ENCODE data around the gene PRUNE2. TPM values are rescaled to one million over a fixed set of nuclear protein-coding genes. Genes with fewer than 3 reads are reported as not detected.

The PRUNE2 gene
- total RNA-seq, 1 donor from 2014 or later, result 8.7 TPM

DNA sequence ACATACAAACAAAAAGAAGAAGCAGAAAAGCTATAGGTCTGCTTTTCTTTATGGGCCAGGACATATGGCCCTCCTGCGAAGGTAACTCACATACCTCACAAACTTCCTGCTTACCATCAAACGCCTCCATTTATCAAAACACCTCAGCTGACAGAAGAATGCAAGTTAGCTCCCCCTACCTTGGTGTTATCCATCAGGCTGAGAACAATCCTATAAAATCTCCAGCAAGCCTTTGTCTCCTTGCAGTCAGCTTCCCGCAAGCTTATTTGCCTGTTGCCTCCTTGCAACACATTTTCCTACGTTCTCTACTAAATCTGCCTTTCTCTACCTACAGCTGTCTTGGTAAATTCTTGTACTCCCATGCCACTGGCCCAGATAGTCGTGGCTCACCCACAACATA, 164.4 kb downstream of the PRUNE2 start:
- H3K9me3 ChIP-seq (ENCODE audit: insufficient read depth, low read depth, low read length), result no peaks in the 10 kb centered on the region
- H3K9ac ChIP-seq (ENCODE audit: low read length), result no peak overlapping the region
- H3K4me1 Mint-ChIP-seq (ENCODE audit: low read depth, unreplicated experiment), result peaks cover 3% of the 10 kb centered on the region
- H3K9me3 Mint-ChIP-seq (ENCODE audit: unreplicated experiment), result peaks cover 4% of the 10 kb centered on the region
- no peak overlapping the region for H3K4me3 Mint-ChIP-seq (ENCODE audit: unreplicated experiment)
- no peaks in the 10 kb centered on the region for H4K20me1 ChIP-seq (ENCODE audit: insufficient read depth, low read length)
- FAIRE-seq (no peak), DNase-seq (ENCODE audit: low read depth) (no peak)
- no peak for TF ChIP-seq EZH2 (IDR thresholded peaks at IDR 0.05; ENCODE audit: insufficient read depth, low read length)
- TF ChIP-seq, protein P1, sequence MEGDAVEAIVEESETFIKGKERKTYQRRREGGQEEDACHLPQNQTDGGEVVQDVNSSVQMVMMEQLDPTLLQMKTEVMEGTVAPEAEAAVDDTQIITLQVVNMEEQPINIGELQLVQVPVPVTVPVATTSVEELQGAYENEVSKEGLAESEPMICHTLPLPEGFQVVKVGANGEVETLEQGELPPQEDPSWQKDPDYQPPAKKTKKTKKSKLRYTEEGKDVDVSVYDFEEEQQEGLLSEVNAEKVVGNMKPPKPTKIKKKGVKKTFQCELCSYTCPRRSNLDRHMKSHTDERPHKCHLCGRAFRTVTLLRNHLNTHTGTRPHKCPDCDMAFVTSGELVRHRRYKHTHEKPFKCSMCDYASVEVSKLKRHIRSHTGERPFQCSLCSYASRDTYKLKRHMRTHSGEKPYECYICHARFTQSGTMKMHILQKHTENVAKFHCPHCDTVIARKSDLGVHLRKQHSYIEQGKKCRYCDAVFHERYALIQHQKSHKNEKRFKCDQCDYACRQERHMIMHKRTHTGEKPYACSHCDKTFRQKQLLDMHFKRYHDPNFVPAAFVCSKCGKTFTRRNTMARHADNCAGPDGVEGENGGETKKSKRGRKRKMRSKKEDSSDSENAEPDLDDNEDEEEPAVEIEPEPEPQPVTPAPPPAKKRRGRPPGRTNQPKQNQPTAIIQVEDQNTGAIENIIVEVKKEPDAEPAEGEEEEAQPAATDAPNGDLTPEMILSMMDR (IDR thresholded peaks at IDR 0.05; ENCODE audit: insufficient read depth, low read depth, low read length), result no peak
- no peaks in the 10 kb centered on the region for H3K36me3 ChIP-seq (ENCODE audit: insufficient read depth, low read length)
- H3K27me3 Mint-ChIP-seq (ENCODE audit: low read depth, unreplicated experiment), result peaks cover 3% of the 10 kb centered on the region
- no peak overlapping the region for H3K27ac ChIP-seq (ENCODE audit: low read depth, low read length)
- peaks cover 2% of the 10 kb centered on the region for H3K36me3 Mint-ChIP-seq (ENCODE audit: low read depth, unreplicated experiment)
- no peak overlapping the region for H2AFZ ChIP-seq (ENCODE audit: low read depth, low read length)
- H3K27me3 ChIP-seq (ENCODE audit: insufficient read depth, low read length), result no peaks in the 10 kb centered on the region
- no peaks in the 10 kb centered on the region for H3K4me1 ChIP-seq (ENCODE audit: insufficient read depth, low read length)
- H3K4me3 ChIP-seq (ENCODE audit: insufficient read depth, low read depth, low read length), result no peak overlapping the region
- H3K79me2 ChIP-seq (ENCODE audit: insufficient read depth, low read length), result no peaks in the 10 kb centered on the region
- H3K4me2 ChIP-seq (ENCODE audit: low read length), result no peak overlapping the region
- H3K27ac Mint-ChIP-seq (ENCODE audit: unreplicated experiment), result no peak overlapping the region

DNA sequence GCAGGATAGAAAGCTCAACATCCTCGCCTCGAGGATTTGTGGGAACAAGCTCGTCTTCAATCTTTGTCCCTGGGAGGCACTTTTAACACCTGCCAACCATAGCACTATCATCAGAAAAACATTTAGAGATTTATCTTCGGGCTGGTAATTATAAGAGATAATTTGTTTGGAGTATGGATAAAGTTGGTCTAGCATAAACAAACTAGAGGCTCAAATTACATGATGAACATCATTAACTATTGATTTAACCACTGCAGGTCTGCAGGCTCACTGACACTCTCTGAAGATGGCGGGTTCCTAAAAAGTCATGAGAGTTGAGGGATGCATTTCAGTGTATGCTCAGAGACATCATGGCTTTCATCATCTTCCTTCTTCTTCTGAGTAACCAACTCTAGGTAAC, 167.5 kb downstream of the PRUNE2 start:
- H3K4me2 ChIP-seq (ENCODE audit: low read length), result no peak overlapping the region
- no peaks in the 10 kb centered on the region for H3K4me1 Mint-ChIP-seq (ENCODE audit: low read depth, unreplicated experiment)
- no peaks in the 10 kb centered on the region for H3K36me3 ChIP-seq (ENCODE audit: insufficient read depth, low read length)
- no peak overlapping the region for H3K27ac Mint-ChIP-seq (ENCODE audit: unreplicated experiment)
- H3K36me3 Mint-ChIP-seq (ENCODE audit: low read depth, unreplicated experiment), result peaks cover 2% of the 10 kb centered on the region
- no peak overlapping the region for H3K4me3 ChIP-seq (ENCODE audit: insufficient read depth, low read depth, low read length)
- H3K27ac ChIP-seq (ENCODE audit: low read depth, low read length), result no peak overlapping the region
- H3K79me2 ChIP-seq (ENCODE audit: insufficient read depth, low read length), result no peaks in the 10 kb centered on the region
- FAIRE-seq (no peak), DNase-seq (ENCODE audit: low read depth) (no peak)
- TF ChIP-seq EZH2 (IDR thresholded peaks at IDR 0.05; ENCODE audit: insufficient read depth, low read length), result no peak
- TF ChIP-seq, protein P1 (IDR thresholded peaks at IDR 0.05; ENCODE audit: insufficient read depth, low read depth, low read length), result no peak
- no peak overlapping the region for H2AFZ ChIP-seq (ENCODE audit: low read depth, low read length)
- H3K27me3 Mint-ChIP-seq (ENCODE audit: low read depth, unreplicated experiment), result peaks cover 3% of the 10 kb centered on the region
- H3K9me3 Mint-ChIP-seq (ENCODE audit: unreplicated experiment), result no peaks in the 10 kb centered on the region
- H3K9me3 ChIP-seq (ENCODE audit: insufficient read depth, low read depth, low read length), result no peaks in the 10 kb centered on the region
- H3K9ac ChIP-seq (ENCODE audit: low read length), result no peak overlapping the region
- H4K20me1 ChIP-seq (ENCODE audit: insufficient read depth, low read length), result no peaks in the 10 kb centered on the region
- no peak overlapping the region for H3K4me3 Mint-ChIP-seq (ENCODE audit: unreplicated experiment)
- no peaks in the 10 kb centered on the region for H3K4me1 ChIP-seq (ENCODE audit: insufficient read depth, low read length)
- H3K27me3 ChIP-seq (ENCODE audit: insufficient read depth, low read length), result no peaks in the 10 kb centered on the region

DNA sequence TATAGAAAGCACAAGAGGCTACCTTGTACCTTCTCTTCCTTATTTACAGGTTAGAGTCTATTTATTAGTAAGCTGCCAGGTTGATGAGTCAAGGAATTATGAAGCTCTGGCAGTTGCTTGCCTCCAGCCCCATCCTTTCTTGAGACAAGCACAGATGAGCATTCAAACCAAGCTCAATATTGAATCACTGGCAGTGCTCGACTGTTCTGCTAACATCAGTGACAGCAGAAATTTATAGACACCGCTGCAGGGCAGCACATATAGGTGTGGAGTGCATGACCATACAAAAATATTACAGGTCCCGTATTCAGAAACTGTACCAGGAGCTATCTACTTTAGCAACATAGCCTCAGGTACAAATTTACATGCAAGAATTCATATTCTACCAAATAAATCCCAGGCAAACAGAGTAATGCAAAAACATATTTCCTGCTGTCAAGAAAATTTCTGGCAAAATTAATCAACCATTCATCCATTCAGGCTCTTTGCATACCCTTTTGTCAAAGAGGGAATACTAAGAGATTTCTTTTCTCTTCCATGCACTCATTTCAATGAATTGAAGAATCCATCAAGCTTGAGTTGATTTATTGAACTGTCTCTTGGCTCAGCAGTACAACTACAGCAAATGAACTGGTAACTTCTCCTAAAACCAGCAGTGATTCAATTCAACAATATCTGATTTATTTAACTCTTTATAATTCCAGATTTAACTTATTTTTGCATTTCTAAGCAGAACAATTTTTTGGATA, 168.6 kb downstream of the PRUNE2 start:
- H3K4me2 ChIP-seq (ENCODE audit: low read length), result no peak overlapping the region
- H3K27ac Mint-ChIP-seq (ENCODE audit: unreplicated experiment), result no peak overlapping the region
- H3K4me3 ChIP-seq (ENCODE audit: insufficient read depth, low read depth, low read length), result no peak overlapping the region
- no peaks in the 10 kb centered on the region for H3K36me3 Mint-ChIP-seq (ENCODE audit: low read depth, unreplicated experiment)
- H3K4me1 ChIP-seq (ENCODE audit: insufficient read depth, low read length), result no peaks in the 10 kb centered on the region
- H3K9me3 ChIP-seq (ENCODE audit: insufficient read depth, low read depth, low read length), result no peaks in the 10 kb centered on the region
- H3K27me3 ChIP-seq (ENCODE audit: insufficient read depth, low read length), result no peaks in the 10 kb centered on the region
- no peaks in the 10 kb centered on the region for H3K9me3 Mint-ChIP-seq (ENCODE audit: unreplicated experiment)
- H3K9ac ChIP-seq (ENCODE audit: low read length), result no peak overlapping the region
- FAIRE-seq (no peak), DNase-seq (ENCODE audit: low read depth) (no peak)
- no peaks in the 10 kb centered on the region for H3K79me2 ChIP-seq (ENCODE audit: insufficient read depth, low read length)
- peaks cover 3% of the 10 kb centered on the region for H3K27me3 Mint-ChIP-seq (ENCODE audit: low read depth, unreplicated experiment)
- no peak overlapping the region for H2AFZ ChIP-seq (ENCODE audit: low read depth, low read length)
- no peaks in the 10 kb centered on the region for H4K20me1 ChIP-seq (ENCODE audit: insufficient read depth, low read length)
- TF ChIP-seq, protein P1 (IDR thresholded peaks at IDR 0.05; ENCODE audit: insufficient read depth, low read depth, low read length), result no peak
- no peak for TF ChIP-seq EZH2 (IDR thresholded peaks at IDR 0.05; ENCODE audit: insufficient read depth, low read length)
- no peak overlapping the region for H3K4me3 Mint-ChIP-seq (ENCODE audit: unreplicated experiment)
- H3K36me3 ChIP-seq (ENCODE audit: insufficient read depth, low read length), result no peaks in the 10 kb centered on the region
- no peak overlapping the region for H3K27ac ChIP-seq (ENCODE audit: low read depth, low read length)
- peaks cover 10% of the 10 kb centered on the region for H3K4me1 Mint-ChIP-seq (ENCODE audit: low read depth, unreplicated experiment)
